ENCODE data around the gene ABHD17A. TPM values are rescaled to one million over a fixed set of nuclear protein-coding genes. Genes with fewer than 3 reads are reported as not detected.
"Not testable (repeated sequence)": the region's sequence is repeated elsewhere in the genome, so short reads cannot be mapped to it uniquely, and the experiment has no call there.

The ABHD17A gene
- polyA plus RNA-seq, 1 experiment = 30.8 TPM

DNA sequence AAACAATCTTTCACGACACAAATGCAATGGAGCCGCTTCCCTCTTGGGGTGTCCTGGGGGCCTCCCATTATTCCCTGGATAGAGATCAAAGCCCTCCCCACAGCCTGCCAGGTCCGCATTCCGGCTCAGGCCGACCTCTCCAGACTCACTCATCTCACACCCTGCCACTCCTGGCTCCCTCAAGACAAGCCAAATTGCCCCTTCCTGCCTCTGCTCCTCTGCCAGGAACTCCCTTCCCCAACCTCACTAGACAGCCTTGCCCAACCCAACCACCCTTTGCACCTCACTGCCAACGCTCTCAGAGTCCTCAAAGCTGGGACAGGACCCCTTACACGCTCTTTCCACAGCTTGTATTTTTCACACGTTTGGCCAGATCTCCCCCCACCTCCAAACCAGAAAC is 1.5 kb downstream of the ABHD17A start:
- CTCF ChIA-PET = no interaction called here
- no peaks in the 10 kb centered on the region; the same call in 1 of the 2 replicates for H3K9me3 ChIP-seq (ENCODE audit: control insufficient read depth, insufficient read depth, low read length)
- no peak overlapping the region for H3K27ac ChIP-seq (ENCODE audit: low read depth, low read length)
- no peak for TF ChIP-seq CTCF (IDR thresholded peaks at IDR 0.05; ENCODE audit: low read depth, low read length)
- H3K27me3 ChIP-seq (ENCODE audit: control insufficient read depth, insufficient read depth, low read length) = no peaks in the 10 kb centered on the region
- no peak for DNase-seq (ENCODE audit: low read depth, low spot score)
- POLR2A ChIA-PET = no interaction called here
- H3K4me3 ChIP-seq (ENCODE audit: low read depth, low read length) = peak overlapping the region; percentile 86

DNA sequence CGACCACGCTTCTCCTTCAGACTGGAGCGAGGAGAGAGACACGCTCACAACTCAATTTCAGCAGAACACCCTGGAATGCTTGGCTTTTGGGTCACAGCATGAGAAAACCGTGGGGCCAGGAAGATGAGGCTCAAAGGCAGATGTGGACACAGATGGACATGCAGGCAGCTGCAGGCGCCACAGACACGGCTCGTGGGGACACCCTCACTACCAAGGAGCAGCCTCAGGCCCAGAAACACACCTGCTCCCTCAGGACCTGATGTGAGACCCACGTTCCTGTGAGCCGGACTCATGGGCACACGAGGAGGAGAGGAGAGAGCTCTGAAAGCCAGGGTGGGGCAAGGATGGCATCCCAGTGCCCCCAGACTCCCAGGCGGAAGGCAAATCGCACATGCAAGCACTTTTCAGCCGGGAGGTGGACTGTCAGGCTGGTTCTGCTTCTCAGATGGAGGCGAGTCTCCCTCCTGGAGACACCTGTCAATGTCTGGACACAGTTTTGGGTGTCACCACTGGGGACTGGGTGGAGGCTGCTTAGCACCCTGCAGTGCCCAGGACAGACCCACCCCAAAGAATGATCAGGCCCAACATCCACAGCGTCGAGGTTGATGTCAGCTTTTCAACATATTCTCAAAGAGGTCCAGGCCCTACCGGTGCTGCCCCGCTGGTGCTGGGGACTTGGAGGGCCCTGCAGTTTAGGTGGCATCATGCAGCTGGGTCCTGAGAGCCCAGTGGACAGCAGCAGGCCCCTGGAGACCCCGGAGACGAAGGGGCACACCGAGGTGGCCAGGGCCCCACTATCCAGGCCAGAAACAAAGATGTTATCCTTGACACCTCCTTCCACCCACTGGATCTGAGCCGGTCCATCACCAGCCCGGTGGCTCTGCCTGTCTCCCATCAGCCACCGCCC is 2.3 kb downstream of the ABHD17A start:
- no peaks in the 10 kb centered on the region for H3K27me3 ChIP-seq (ENCODE audit: control insufficient read depth, insufficient read depth, low read length)
- H3K9me3 ChIP-seq (ENCODE audit: control insufficient read depth, insufficient read depth, low read length) = no peaks in the 10 kb centered on the region; the same call in 1 of the 2 replicates
- H3K27ac ChIP-seq (ENCODE audit: low read depth, low read length) = no peak overlapping the region
- DNase-seq (ENCODE audit: low read depth, low spot score) = no peak
- ChIA-PET POLR2A (interaction anchor here (0.5 kb wide), 1 partner anchor 497 kb away, joined by 4 read pairs; no protein-coding TSS in a partner anchor), CTCF (no interaction called here)
- no peak for TF ChIP-seq CTCF (IDR thresholded peaks at IDR 0.05; ENCODE audit: low read depth, low read length)
- peak overlapping the region; percentile 86 for H3K4me3 ChIP-seq (ENCODE audit: low read depth, low read length)

DNA sequence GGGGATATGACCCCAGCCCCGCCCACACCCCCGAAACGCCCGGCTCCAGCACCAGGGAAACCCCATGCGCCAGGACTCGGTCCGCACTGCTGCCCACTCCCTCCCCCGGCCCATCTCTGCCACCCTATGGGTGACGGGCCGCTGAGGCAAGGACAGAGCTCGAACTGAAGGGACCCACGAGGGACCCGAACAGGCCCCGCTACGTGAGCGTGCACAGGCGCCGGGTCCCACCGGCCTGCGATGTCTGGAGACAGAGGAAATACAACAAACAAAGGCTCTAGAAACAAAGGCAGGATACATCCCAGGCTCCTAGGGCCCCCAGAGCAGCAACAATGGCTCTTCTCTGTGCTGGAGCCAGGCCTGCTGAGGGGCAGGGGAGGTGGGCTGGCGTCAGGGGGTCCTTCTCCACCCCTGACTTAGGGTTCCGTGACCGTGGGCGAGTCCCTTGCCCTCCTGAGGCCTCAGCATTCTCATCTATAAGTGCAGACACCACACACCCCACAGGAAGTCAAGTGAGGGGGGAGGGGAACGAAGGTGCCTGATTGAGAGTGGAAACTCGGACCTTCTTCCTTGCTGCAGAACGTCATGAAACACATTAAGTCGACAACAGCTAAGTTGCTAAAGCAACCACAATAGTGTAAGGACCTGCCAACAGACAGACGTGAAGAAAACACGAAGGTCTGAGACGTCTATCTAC is 3.1 kb downstream of the ABHD17A start:
- Histone ChIP-seq H3K4me3 (ENCODE audit: low read depth, low read length) (no peak overlapping the region), H3K27ac (ENCODE audit: low read depth, low read length) (no peak overlapping the region), H3K9me3 (ENCODE audit: control insufficient read depth, insufficient read depth, low read length) (no peaks in the 10 kb centered on the region; the same call in 1 of the 2 replicates), H3K27me3 (ENCODE audit: control insufficient read depth, insufficient read depth, low read length) (no peaks in the 10 kb centered on the region)
- CTCF ChIA-PET = no interaction called here
- TF ChIP-seq CTCF (IDR thresholded peaks at IDR 0.05; ENCODE audit: low read depth, low read length) = no peak
- POLR2A ChIA-PET = no interaction called here
- DNase-seq (ENCODE audit: low read depth, low spot score) = no peak

- H3K9me3 ChIP-seq (ENCODE audit: control insufficient read depth, insufficient read depth, low read length); H3K27ac ChIP-seq (ENCODE audit: low read depth, low read length); POLR2A ChIA-PET; DNase-seq (ENCODE audit: low read depth, low spot score); H3K27me3 ChIP-seq (ENCODE audit: control insufficient read depth, insufficient read depth, low read length); CTCF ChIA-PET; H3K4me3 ChIP-seq (ENCODE audit: low read depth, low read length): not testable (repeated sequence)
Measured at GRCh38 chr19:1881393-1882088, 3.8 kb downstream of the ABHD17A start.

DNA sequence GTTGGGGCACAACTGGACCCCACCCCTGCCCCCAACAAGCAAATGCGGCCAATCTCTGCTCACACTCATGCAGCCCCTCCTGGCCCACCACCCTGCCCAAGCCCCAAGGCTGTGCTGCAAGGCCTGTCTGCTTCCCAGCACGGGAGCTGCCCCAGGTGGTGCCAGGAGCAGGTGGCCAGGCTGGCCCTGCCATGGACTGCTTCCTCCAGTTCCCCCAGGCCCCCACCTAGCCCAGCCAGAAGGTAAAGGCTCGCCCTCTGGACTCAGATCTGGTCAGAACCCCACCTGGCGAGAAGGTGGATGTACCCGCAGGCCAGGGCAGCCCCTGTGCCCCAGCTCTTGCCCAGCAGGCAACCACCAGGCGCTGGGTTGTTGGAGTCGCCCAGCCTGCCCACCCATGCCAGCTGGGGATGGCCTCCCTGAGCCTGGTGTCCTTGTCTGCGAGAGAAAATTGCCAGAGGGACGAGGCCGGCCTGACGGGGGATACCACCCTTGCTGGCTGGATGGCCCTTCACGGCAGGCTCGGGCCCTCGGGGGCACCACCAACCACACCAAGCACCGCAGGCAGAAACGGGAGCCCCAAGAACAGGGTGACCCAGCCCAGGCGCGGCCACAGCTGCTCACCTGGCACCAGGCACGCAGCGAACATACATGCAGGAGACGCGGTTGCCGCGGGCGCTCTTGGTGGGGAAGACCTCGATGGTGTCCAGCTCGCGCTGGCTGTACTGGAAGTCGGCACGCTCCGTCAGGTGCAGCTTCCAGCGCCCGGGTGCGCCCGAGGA is 4.5 kb downstream of the ABHD17A start:
- peaks cover 1% of the 10 kb centered on the region; the same call in 1 of the 2 replicates for H3K9me3 ChIP-seq (ENCODE audit: control insufficient read depth, insufficient read depth, low read length)
- ChIA-PET CTCF (no interaction called here), POLR2A (no interaction called here)
- H3K27me3 ChIP-seq (ENCODE audit: control insufficient read depth, insufficient read depth, low read length) = no peaks in the 10 kb centered on the region
- no peak for TF ChIP-seq CTCF (IDR thresholded peaks at IDR 0.05; ENCODE audit: low read depth, low read length)
- no peak overlapping the region for H3K4me3 ChIP-seq (ENCODE audit: low read depth, low read length)
- no peak for DNase-seq (ENCODE audit: low read depth, low spot score)
- no peak overlapping the region for H3K27ac ChIP-seq (ENCODE audit: low read depth, low read length)

GRCh38 chr19:1879982-1880381 is 5.3 kb downstream of the ABHD17A start:
- H3K27me3 ChIP-seq (ENCODE audit: control insufficient read depth, insufficient read depth, low read length); POLR2A ChIA-PET; H3K4me3 ChIP-seq (ENCODE audit: low read depth, low read length); H3K27ac ChIP-seq (ENCODE audit: low read depth, low read length); H3K9me3 ChIP-seq (ENCODE audit: control insufficient read depth, insufficient read depth, low read length); DNase-seq (ENCODE audit: low read depth, low spot score); CTCF ChIA-PET: not testable (repeated sequence)

- H3K27me3 ChIP-seq (ENCODE audit: control insufficient read depth, insufficient read depth, low read length) = not testable (repeated sequence)
Measured at GRCh38 chr19:1878583-1878982, 6.7 kb downstream of the ABHD17A start.

More at GRCh38 chr19:1878583-1878982, 6.7 kb downstream of the ABHD17A start:
- POLR2A ChIA-PET; CTCF ChIA-PET; H3K9me3 ChIP-seq (ENCODE audit: control insufficient read depth, insufficient read depth, low read length); H3K27ac ChIP-seq (ENCODE audit: low read depth, low read length); H3K4me3 ChIP-seq (ENCODE audit: low read depth, low read length); DNase-seq (ENCODE audit: low read depth, low spot score): not testable (repeated sequence)

Data from AG04450 (cell line).